Osteocyte (in vitro differentiated cells): ENCODE measurements around the gene EFNA5. TPM values are rescaled to one million over a fixed set of nuclear protein-coding genes. Genes with fewer than 3 reads are reported as not detected.

Experiments used
- DNase-seq: peaks from one replicate; pipeline ENCODE4 v3.0.0; 2021; ENCODE audit warnings: mixed read lengths; ENCODE audit not compliant: unreplicated experiment; ENCODE audit errors: extremely low spot score
- H3K27ac Mint-ChIP-seq: one replicate; pipeline ENCODE4 v1.8.0; 2021; ENCODE audit warnings: mild to moderate bottlenecking, mixed read lengths; ENCODE audit not compliant: unreplicated experiment
- H3K27me3 Mint-ChIP-seq: one replicate; pipeline ENCODE4 v1.8.0; 2021; ENCODE audit warnings: mixed read lengths; ENCODE audit not compliant: unreplicated experiment
- H3K36me3 Mint-ChIP-seq: one replicate; pipeline ENCODE4 v1.8.0; 2021; ENCODE audit warnings: mixed read lengths; ENCODE audit not compliant: unreplicated experiment
- H3K4me1 Mint-ChIP-seq: one replicate; pipeline ENCODE4 v1.8.0; 2021; ENCODE audit warnings: mixed read lengths; ENCODE audit not compliant: unreplicated experiment
- H3K4me3 Mint-ChIP-seq: one replicate; pipeline ENCODE4 v1.8.0; 2021; ENCODE audit warnings: mild to moderate bottlenecking, moderate library complexity, mixed read lengths; ENCODE audit not compliant: unreplicated experiment
- H3K9me3 Mint-ChIP-seq: one replicate; pipeline ENCODE4 v1.8.0; 2021; ENCODE audit warnings: mixed read lengths; ENCODE audit not compliant: unreplicated experiment
- CTCF ChIP-seq: fragments of 200-600 bp; sonication (generic); IDR thresholded peaks from 2 replicates; pipeline ENCODE4 v1.5.0; 2021; ENCODE audit warnings: antibody characterized with exemption, mild to moderate bottlenecking, moderate library complexity
- total RNA-seq: library from RNA; stranded (reverse); gene quantifications from 2 replicates; pipeline ENCODE4 v1.2.1, GENCODE V29; 2021

EFNA5 gene
- total RNA-seq, 1 donor from 2014 or later, result 34.2 TPM

- Mint-ChIP-seq H3K4me1 (peaks cover 6% of the 10 kb centered on the region), H3K27me3 (no peaks in the 10 kb centered on the region), H3K36me3 (no peaks in the 10 kb centered on the region), H3K9me3 (no peaks in the 10 kb centered on the region), H3K4me3 (no peak overlapping the region), H3K27ac (no peak overlapping the region)
- TF ChIP-seq CTCF, result no peak
- no peak for DNase-seq
Measured at GRCh38 chr5:107594253-107595045, 76.3 kb downstream of the EFNA5 start.

GRCh38 chr5:107593009-107593408 is 77.7 kb downstream of the EFNA5 start:
- Mint-ChIP-seq H3K27ac (no peak overlapping the region), H3K4me3 (no peak overlapping the region), H3K36me3 (no peaks in the 10 kb centered on the region), H3K27me3 (no peaks in the 10 kb centered on the region), H3K4me1 (peaks cover 6% of the 10 kb centered on the region), H3K9me3 (no peaks in the 10 kb centered on the region)
- TF ChIP-seq CTCF, result no peak
- DNase-seq, result no peak

- Mint-ChIP-seq H3K4me3 (no peak overlapping the region), H3K27me3 (no peaks in the 10 kb centered on the region), H3K36me3 (no peaks in the 10 kb centered on the region), H3K4me1 (peaks cover 6% of the 10 kb centered on the region), H3K9me3 (no peaks in the 10 kb centered on the region), H3K27ac (no peak overlapping the region)
- TF ChIP-seq CTCF, result no peak
- DNase-seq, result no peak
Measured at GRCh38 chr5:107592515-107592914, 78.2 kb downstream of the EFNA5 start.

- no peak for DNase-seq
- Mint-ChIP-seq H3K36me3 (no peaks in the 10 kb centered on the region), H3K4me1 (peaks cover 6% of the 10 kb centered on the region), H3K4me3 (no peak overlapping the region), H3K27ac (no peak overlapping the region), H3K9me3 (no peaks in the 10 kb centered on the region), H3K27me3 (no peaks in the 10 kb centered on the region)
- TF ChIP-seq CTCF, result no peak
Measured at GRCh38 chr5:107590686-107591085, 80.1 kb downstream of the EFNA5 start.

GRCh38 chr5:107589520-107590193 is 81.1 kb downstream of the EFNA5 start:
- Mint-ChIP-seq H3K9me3 (no peaks in the 10 kb centered on the region), H3K27ac (no peak overlapping the region), H3K36me3 (no peaks in the 10 kb centered on the region), H3K4me1 (peaks cover 5% of the 10 kb centered on the region), H3K27me3 (no peaks in the 10 kb centered on the region), H3K4me3 (no peak overlapping the region)
- no peak for TF ChIP-seq CTCF
- DNase-seq, result no peak
